NCI-H146 treated with DMSO at 0.1 percent for 48 hours (cell line): ENCODE measurements around the gene TMC6.
"Not testable (repeated sequence)": the region's sequence is repeated elsewhere in the genome, so short reads cannot be mapped to it uniquely, and the experiment has no call there.

Experiments
- DNase-seq: peaks from one replicate; lab custom pipeline; 2025; ENCODE audit not compliant: unreplicated experiment; lab: John Stamatoyannopoulos, UW

The TMC6 gene

DNA sequence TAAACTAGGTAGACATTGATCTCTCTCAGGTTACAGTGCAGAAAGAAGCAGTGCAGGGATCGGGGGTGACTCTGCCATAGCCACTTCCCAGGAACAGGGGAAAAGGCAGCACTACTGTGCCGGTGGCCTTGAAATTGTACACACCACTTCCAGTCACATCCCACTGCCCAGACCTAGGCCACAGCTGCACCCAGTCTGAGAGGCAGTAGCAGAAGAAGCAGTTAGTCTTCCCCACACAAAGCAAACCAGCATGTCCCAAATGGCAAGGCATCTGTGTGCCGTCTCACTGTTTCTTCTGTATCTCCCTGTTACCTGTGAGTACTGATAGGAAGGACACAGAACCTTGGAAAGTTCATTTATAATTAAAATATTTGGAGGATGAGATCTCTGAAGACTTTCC is 47.0 kb downstream of the TMC6 start:
- no peak for DNase-seq

DNA sequence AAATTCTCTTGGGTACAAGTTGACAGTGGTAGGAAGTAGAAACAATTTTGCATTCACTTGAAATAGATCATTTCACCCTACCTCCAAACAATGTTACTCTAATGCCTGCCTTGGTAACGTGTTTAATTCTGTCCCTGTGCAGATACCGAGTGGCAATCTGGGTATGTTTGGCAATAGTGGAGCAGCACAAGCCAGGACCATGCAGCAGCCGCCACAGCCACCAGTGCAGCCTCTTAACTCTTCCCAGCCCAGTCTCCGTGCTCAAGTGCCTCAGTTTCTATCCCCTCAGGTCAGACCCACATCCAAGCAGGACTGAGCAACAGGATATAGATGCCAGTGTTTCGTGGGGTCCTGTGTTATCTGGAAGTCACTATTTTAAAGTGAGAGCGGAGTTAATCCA is 49.3 kb downstream of the TMC6 start:
- DNase-seq: no peak

DNA sequence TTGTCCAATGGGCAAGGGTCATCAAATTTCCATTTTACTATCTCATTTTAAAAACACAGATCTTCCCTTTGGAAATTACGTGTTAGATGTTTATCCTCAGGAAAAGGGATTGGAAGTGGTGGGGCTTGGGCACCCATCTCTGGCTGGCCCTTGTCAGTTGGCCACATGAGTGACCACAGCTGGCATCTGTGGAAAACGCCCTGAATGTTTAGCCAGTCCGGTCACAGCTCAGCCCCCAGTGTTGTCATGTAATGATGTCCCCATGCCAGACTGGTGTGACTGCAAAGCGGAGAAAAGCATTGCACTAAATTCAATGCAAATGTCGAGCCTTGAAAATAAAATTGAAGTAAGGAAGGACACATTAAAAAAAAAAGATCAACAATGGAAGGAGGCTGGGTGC is 53.0 kb downstream of the TMC6 start:
- no peak for DNase-seq

DNA sequence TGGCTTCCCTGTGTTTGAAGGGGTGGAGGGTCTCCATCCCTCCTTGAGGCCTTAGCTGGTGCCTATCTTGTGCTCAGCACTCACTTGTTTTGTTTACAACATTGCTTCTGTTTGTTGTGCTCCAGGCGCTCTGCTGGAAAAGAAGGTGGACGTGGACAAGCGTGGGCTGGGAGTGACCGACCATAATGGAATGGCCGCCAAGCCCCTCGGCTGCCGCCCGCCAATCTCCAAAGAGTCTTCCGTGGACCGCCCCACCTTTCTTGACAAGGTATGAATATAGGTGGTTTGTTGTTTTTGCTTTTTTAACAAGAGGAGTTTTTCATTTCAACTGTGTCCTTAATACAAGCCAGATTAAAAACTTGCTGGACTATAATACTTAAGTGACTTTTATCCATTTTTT is 53.5 kb downstream of the TMC6 start:
- no peak for DNase-seq

DNA sequence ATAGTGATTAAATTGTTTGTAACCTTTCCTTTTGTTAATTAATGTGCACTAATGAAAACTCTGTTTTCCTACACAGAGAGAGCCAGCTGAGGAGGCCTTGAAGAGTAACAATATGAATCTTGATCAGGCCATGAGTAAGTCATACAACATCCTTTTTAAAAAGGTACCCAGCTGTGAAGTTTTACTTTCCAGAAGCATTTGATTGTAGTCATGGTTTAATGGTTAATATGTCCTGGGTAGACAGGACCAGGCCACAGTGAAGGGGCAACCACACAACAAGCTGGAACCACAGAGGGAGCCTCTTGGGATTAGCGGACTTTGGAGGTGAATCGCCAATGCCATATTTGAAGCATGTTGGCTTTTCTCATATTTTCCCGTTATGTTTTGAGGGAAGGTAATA is 55.6 kb downstream of the TMC6 start:
- DNase-seq: no peak

DNA sequence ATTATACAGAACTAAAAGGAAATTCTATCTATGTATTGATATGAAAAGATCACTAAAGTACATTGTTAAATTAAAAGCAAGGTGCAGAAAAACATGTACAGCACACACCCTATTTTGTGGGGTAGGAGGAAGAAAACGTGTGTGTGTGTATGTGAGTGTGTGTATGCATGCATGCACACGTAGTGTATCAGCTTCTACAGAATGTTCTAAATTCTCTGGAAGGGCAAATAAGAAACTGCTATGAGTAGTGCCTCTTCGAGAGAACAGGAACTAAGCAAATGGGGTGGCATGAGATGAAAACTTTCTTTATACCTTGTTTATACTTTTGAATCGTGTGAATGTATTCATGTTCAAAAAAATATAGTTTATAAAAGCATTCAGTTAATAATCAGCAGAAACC is 58.9 kb downstream of the TMC6 start:
- DNase-seq: no peak

DNA sequence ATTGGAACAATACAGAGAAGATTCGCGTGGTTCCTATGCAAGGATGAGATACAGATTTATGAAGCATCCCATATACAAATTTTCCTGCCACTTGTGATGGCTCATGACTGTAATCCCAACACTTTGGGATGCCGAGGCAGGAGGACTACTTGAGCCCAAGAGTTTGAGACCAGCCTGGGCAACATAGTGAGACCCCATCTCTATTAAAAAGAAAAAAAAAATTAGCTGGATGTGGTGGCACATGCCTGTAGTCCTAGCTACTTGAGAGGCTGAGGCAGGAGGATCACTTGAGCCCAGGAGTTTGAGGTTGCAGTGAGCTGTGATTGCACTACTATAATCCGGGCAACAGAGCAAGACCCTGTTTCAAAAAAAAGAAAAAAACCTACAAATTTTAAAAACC is 61.6 kb downstream of the TMC6 start:
- DNase-seq: not testable (repeated sequence)

DNA sequence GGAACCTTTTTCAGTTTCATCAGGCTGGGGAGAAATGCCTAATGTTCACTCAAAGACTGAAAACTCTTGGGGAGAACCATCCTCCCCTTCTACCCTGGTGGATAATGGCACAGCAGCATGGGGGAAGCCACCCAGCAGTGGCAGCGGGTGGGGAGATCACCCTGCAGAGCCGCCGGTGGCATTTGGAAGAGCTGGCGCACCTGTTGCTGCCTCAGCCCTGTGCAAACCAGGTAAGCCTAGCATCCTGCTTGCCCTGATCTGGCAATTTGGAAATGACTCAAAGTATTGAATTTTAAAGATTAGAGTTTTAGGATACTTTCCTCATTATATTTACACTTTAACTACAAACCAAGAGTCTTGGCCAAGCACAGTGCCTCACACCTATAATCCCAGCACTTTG is 63.8 kb downstream of the TMC6 start:
- no peak for DNase-seq

DNA sequence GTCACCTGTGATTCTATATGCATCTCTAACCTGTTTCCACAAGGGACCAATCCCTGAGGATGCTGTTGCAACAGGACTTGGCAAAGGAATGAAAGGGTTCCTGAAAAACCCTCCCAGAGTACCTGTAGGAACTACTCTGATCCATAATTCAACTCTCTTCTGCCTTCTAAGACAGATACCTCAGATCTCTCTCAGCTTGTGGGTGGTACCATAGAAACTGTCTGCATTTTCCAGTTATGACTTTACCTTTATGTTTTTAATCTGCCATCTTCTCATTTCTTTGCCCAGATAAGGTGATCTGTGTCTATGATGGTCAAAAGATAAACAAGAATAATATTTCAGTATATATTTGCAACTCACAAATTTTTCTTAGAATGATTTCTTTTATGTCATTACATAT is 65.1 kb downstream of the TMC6 start:
- DNase-seq: no peak

DNA sequence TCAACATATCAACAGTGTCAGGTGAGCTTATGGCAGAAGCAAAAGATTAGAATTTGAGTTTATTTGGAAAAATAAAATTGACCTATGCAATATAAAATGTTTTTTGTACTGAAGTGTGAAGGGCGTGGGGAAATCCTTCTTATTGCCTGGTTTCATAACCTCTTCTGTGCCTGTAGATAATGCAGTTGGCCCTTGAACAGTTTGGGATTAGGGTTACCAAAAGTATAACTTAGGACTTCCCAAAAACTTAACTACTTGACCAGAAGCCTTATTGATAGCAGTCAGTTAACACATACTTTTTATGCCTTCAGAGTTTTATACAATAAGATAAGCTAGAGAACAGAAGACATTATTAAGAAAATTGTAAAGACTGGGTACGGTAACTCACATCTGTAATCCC is 66.0 kb downstream of the TMC6 start:
- DNase-seq: no peak
